Neural progenitor cell (in vitro differentiated cells): ENCODE data around the gene PHF20.

Experiments used
- EZH2 ChIP-seq: fragments of 200-600 bp; sonication (generic); IDR thresholded peaks from 2 replicates; pipeline ENCODE4 v1.6.1; 2017; ENCODE audit warnings: antibody characterized with exemption, mild to moderate bottlenecking, moderate library complexity
- EZH2phosphoT487 ChIP-seq: fragments of 200-600 bp; sonication (generic); IDR thresholded peaks from 2 replicates; pipeline ENCODE4 v1.6.1; 2017; ENCODE audit warnings: antibody characterized with exemption
- TF ChIP-seq, protein P1 (sequence below): fragments of 200-600 bp; sonication (generic); IDR thresholded peaks from 2 replicates; pipeline ENCODE4 v1.5.1; 2017; ENCODE audit warnings: antibody characterized with exemption, mild to moderate bottlenecking

DNA sequence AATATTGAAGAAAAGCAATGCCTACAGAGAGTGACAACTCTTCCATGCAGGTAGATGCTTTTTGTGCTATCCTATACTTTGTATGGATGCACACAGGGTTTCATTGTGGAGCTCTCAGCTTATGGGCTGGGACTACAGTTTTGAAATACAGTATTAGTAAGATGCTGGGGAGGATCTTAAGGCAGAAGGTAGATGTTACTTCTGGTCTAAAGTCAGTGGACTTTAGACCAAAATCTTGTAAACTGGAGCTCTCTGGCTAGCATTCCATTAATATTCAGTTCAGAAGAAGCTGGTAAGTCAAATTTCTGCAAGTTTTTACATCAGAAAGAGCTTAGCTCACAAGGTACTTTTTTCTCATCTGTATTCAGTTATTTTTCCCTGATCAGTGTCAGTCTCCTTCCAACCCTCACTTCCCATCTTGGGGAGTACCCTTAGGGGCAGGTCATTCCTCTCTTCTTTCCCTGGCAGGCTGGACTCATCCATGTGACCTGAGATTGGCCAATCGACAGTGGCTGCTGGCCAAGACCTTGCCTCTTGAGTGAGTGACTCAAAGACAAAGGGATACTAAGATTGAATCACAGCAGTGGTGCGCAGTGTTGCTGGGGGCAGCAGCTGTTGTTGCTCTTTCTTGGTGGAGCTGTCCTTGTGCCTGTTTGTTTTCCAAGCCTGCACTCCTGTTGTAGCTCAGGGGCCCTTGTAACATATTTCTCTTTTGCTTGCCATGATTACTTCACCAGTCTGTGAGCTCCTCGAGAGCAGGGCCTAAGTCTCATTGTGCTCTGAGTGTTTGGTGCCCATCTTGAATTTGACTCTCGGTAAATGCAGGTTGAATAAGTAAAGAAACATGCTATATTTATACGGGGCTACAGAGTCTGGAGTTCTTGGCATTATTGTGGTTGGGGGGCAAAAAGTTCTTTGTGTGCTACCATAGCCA is 2.8 kb upstream of the PHF20 start:
- TF ChIP-seq, protein P1, sequence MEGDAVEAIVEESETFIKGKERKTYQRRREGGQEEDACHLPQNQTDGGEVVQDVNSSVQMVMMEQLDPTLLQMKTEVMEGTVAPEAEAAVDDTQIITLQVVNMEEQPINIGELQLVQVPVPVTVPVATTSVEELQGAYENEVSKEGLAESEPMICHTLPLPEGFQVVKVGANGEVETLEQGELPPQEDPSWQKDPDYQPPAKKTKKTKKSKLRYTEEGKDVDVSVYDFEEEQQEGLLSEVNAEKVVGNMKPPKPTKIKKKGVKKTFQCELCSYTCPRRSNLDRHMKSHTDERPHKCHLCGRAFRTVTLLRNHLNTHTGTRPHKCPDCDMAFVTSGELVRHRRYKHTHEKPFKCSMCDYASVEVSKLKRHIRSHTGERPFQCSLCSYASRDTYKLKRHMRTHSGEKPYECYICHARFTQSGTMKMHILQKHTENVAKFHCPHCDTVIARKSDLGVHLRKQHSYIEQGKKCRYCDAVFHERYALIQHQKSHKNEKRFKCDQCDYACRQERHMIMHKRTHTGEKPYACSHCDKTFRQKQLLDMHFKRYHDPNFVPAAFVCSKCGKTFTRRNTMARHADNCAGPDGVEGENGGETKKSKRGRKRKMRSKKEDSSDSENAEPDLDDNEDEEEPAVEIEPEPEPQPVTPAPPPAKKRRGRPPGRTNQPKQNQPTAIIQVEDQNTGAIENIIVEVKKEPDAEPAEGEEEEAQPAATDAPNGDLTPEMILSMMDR: no peak
- TF ChIP-seq EZH2 (no peak), EZH2phosphoT487 (no peak)
